ENCODE measurements around the gene DEPP1. TPM values are rescaled to one million over a fixed set of nuclear protein-coding genes. Genes with fewer than 3 reads are reported as not detected.
A peak's percentile ranks its signal among the peaks of the same experiment; 100 is the strongest.

DEPP1 gene
- total and polyA plus RNA-seq, 2 of the 4 experiments (the other 2 are of a cell fraction): 13.6 to 30.0 TPM

DNA sequence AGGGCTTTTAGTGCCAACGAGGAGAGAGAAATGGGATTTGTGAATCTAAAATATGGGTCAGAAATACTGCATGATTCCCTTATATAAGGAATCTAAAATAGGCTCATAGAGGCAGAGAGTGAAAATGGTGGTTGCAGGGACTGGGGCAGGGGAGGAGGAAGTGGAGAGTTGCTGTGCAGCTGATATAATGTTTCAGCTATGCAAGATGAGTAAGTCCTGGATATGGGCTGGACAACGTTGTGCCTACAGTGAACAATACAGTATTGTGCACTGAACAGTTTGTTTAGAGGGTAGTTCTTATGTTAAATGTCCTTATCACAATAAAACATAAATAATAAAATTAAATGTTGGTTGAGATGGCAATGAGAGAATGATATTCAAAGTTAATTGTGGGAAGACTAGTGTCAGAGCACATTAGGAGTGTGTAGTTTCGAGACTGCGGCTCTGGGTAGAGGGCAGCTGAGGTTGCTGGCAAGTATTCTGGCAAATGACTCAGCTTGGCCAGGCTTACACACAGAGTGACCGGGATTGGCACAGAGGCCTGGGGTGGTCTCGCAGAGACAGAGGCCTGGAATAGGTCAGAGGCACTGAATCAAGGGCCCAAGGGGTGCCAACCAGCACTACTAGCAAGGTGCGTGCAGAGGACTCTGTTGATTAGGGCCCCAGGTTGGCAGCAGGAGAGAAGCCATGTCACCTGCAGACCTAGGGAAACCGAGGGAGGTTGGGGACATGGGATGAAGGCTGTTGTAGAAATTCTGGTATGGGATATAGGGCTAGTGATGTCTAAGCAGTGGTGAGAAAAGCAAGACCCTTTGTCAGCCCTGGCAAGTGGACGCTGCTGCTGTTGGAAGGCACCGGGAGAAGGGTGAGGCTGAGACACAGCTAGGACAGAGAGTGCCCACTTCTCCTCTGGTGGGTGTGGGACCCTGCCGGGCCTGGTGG lies 2.8 kb upstream of the DEPP1 start:
- Histone ChIP-seq H3K14ac (replicated peaks; ENCODE audit: low read depth, low read length) (peak overlapping the region; percentile 92), H3K79me1 (ENCODE audit: low read depth in 1 of 2, low read length in 2 of 2) (peaks cover 3 to 51% of the 10 kb centered on the region in 2 experiments; a peak in 3 of 4 replicates), H3K56ac (ENCODE audit: extremely low read depth, insufficient read depth, low read length) (peak overlapping the region; percentile 90), H2AFZ (replicated peaks; ENCODE audit: low read length, poor library complexity) (peak overlapping the region; percentile 72), H3K23ac (ENCODE audit: low read depth, low read length) (peak overlapping the region; percentile 71), H3K9ac (ENCODE audit: low read depth, low read length) (peak overlapping the region; percentile 75), H4K20me1 (ENCODE audit: insufficient read depth, low read length) (no peaks in the 10 kb centered on the region), H3K4me3 (ENCODE audit: insufficient read depth, low read depth, low read length) (no peak overlapping the region), H2AK5ac (ENCODE audit: low read depth, low read length) (peak overlapping the region; percentile 94), H3K4me2 (ENCODE audit: low read depth, low read length) (peak overlapping the region; percentile 59), H3K9me3 (ENCODE audit: control insufficient read depth, insufficient read depth, low read length) (no peaks in the 10 kb centered on the region), H2BK5ac (ENCODE audit: low read depth, low read length, poor library complexity, severe bottlenecking) (peak overlapping the region; percentile 97), H3K18ac (ENCODE audit: low read depth, low read length) (peak overlapping the region; percentile 94), H3K36me3 (ENCODE audit: control insufficient read depth, insufficient read depth, low read length) (peaks cover 15% of the 10 kb centered on the region; the same call in 1 of the 2 replicates), H2BK120ac (ENCODE audit: low read depth, low read length) (peak overlapping the region; percentile 92), H4K91ac (ENCODE audit: insufficient read depth, low read depth, low read length) (peak overlapping the region; percentile 97), H3K4ac (ENCODE audit: low read depth, low read length) (peak overlapping the region; percentile 87), H2BK20ac (ENCODE audit: low read depth, low read length) (peak overlapping the region; percentile 98), H4K5ac (ENCODE audit: low read depth, low read length) (peak overlapping the region; percentile 96), H3K27ac (ENCODE audit: insufficient read depth, low read length) (peak overlapping the region; percentile 98), H4K8ac (ENCODE audit: low read depth in 2 of 2, low read length in 2 of 2) (peak overlapping the region; percentile 90), H2BK15ac (ENCODE audit: low read depth, low read length) (peak overlapping the region; percentile 93; the same call in 2 of the 3 replicates), H3K4me1 (ENCODE audit: control insufficient read depth, insufficient read depth, low read length) (peaks cover 73% of the 10 kb centered on the region), H3K9me1 (ENCODE audit: insufficient read depth, low read length) (peaks cover 53% of the 10 kb centered on the region), H3K27me3 (ENCODE audit: control insufficient read depth, insufficient read depth, low read length) (no peaks in the 10 kb centered on the region), H2AK9ac (replicated peaks; ENCODE audit: low read depth, low read length, poor library complexity) (peak overlapping the region; percentile 88)
- ChIA-PET POLR2A (ENCODE audit: unreplicated experiment) (interaction anchor here (1.0 kb wide), 1 partner anchor 20 kb away, joined by 3 read pairs; no protein-coding TSS in a partner anchor), CTCF (interaction anchor here (0.6 to 1.0 kb wide), 5 partner anchors 15 to 1289 kb away, joined by 3 to 4 read pairs (median 3); partner anchors contain the start of gene RASSF4)
- peak; percentile 53; the same call in 1 of the 2 replicates for TF ChIP-seq FOS (IDR thresholded peaks at IDR 0.05; ENCODE audit: low read depth, low read length)
- peak; percentile 34; the same call in 1 of the 2 replicates for TF ChIP-seq POLR2A (IDR thresholded peaks at IDR 0.05; ENCODE audit: low read depth, low read length)
- TF ChIP-seq MAZ (IDR thresholded peaks at IDR 0.05; ENCODE audit: borderline replicate concordance, low read depth, low read length): peak; percentile 54; the same call in 1 of the 2 replicates
- TF ChIP-seq MXI1 (IDR thresholded peaks at IDR 0.05; ENCODE audit: borderline replicate concordance, low read depth, low read length): no peak
- TF ChIP-seq CHD1 (IDR thresholded peaks at IDR 0.05; ENCODE audit: low read depth, low read length): no peak
- TF ChIP-seq CEBPB (IDR thresholded peaks at IDR 0.05; ENCODE audit: low read depth, low read length): peak; percentile 66
- peak; percentile 52; the same call in 1 of the 2 replicates for TF ChIP-seq NFE2L2 (IDR thresholded peaks at IDR 0.05; ENCODE audit: low read depth, low read length)
- ATAC-seq (ENCODE audit: low read depth) (peak; percentile 90), DNase-seq (peak; percentile 92)
- BruUV-seq (replicated peaks): no TSS peak
- in situ Hi-C loops (cut with MboI; ENCODE audit: low sequenced_read_pairs) (loop anchor here (25.0 kb wide), 4 partner anchors 1031 to 1844 kb away; partner anchors contain the start of genes CSGALNACT2 and HNRNPF), dilution Hi-C loops (cut with HindIII; ENCODE audit: low sequenced_read_pairs, unreplicated experiment) (no loop called here), intact Hi-C loops (cut with micrococcal nuclease) (loop anchor here (2.0 kb wide), 1 partner anchor 19 kb away; the partner anchor contains the start of gene ZNF22)
- WGBS, 2 experiments (ENCODE audit: extremely low coverage in 2 of 2, insufficient read length in 1 of 2): 50% methylated on average over 4 of the region's 11 CpGs; no CpG with 5 or more reads in 1 of the 2 experiments

All from IMR-90 (cell line).